IPS-18a (cell line): ENCODE results near the gene GPRC5A.

Source experiments
- H3K27ac ChIP-seq: one replicate; pipeline ENCODE4 v1.5.1; 2013; ENCODE audit warnings: low read length
- H3K27me3 ChIP-seq: one replicate; pipeline ENCODE4 v1.6.1; 2013; ENCODE audit warnings: mild to moderate bottlenecking, low read length; ENCODE audit not compliant: control insufficient read depth, insufficient read depth
- H3K36me3 ChIP-seq: one replicate; pipeline ENCODE4 v1.6.1; 2013; ENCODE audit warnings: low read depth, low read length; ENCODE audit not compliant: control insufficient read depth
- H3K4me1 ChIP-seq: one replicate; pipeline ENCODE4 v1.6.1; 2013; ENCODE audit warnings: low read depth, low read length; ENCODE audit not compliant: control insufficient read depth
- H3K4me3 ChIP-seq: one replicate; pipeline ENCODE4 v1.5.1; 2013; ENCODE audit warnings: low read length
- H3K9ac ChIP-seq: one replicate; pipeline ENCODE4 v1.6.1; 2013; ENCODE audit warnings: mild to moderate bottlenecking, low read length, moderate library complexity
- H3K9me3 ChIP-seq: one replicate; pipeline ENCODE4 v1.6.1; 2013; ENCODE audit warnings: low read depth, low read length; ENCODE audit not compliant: control insufficient read depth

The GPRC5A gene

DNA sequence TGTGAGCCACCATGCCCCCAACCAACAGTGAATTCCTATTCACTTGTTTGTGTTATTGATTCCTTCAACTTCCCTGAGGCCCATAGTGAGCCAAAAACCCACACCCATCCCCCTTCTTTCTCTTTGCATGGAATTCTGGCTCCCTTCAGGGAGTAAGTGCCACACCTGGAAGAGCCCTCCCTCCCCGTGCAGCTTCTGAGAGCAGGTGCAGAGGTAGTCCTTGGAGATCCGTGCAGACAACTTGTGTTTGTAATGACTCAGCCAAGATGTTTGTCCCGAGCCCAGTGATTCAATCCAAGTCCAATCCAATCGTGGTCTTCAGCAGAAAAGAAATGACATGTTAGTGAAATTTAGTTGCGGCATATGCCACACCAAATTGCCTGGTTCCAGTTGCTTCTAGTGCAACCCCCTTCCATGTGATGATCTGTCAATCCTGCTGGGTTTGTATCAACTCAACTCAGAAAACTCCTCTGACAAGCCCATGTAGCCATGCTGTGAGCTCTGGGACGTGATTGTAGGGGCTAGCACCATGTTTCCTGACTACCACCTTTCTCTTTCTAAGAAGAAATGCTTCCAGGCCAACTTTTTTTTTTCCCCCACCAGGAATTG lies 27.5 kb downstream of the GPRC5A start:
- H3K4me1 ChIP-seq = peaks cover 5% of the 10 kb centered on the region
- H3K36me3 ChIP-seq = no peaks in the 10 kb centered on the region
- H3K4me3 ChIP-seq = no peak overlapping the region
- H3K27ac ChIP-seq = no peak overlapping the region
- no peaks in the 10 kb centered on the region for H3K27me3 ChIP-seq
- no peak overlapping the region for H3K9ac ChIP-seq
- H3K9me3 ChIP-seq = no peaks in the 10 kb centered on the region

DNA sequence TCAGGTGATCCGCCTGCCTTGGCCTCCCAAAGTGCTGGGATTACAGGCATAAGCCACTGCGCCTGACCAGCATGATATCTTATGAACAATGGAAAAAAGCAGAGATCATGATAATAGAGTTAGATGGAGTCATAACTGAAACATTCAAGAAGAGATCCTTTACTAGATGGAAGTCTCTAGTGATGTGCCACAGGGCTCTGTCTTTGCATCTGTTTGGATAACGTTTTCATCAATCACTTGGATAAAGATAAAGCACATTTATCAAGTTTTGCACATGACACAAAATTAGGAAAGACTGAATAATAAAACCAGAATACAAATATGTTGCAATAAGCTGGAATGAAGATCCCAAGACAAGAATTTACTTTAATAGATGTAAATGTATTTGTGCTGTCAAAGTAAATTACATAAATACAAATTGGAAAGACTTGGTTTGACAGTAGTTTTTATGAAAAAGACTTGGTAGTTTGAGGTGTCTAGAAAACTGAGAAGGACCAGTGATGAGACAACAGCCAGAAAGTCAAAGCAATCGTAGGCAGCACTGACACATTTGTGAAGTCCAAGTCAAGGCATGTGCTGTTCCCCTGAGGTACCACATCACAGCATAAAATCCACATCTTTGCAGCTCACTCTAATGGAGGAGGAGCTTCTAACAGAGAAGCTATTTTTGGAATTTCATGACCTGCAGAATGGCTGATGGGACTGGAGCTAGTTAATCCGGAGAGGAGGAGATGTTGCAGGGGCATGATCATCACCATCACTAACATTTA lies 28.5 kb downstream of the GPRC5A start:
- Histone ChIP-seq H3K27me3 (no peaks in the 10 kb centered on the region), H3K4me1 (peaks cover 5% of the 10 kb centered on the region), H3K4me3 (no peak overlapping the region), H3K27ac (no peak overlapping the region), H3K36me3 (no peaks in the 10 kb centered on the region), H3K9ac (no peak overlapping the region), H3K9me3 (no peaks in the 10 kb centered on the region)

DNA sequence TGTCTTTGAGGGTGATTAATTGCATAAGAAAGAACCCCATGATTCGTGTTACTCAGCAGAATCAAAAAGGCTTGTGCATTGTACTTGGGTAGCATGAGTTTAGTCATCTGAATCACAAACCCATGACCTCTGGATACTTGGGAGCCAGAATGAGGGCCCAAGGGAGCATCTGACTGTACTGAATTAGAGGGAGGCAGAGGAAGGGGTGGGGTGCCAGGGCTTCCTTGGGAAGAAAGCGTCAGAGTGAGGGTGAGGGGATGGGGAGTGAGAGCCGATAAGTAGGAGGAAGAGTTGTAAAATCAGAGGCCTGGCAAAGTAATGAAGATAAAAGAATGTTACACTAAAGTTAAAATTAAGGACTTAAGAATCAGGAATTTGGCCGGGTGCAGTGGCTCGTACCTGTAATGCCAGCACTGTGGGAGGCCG lies 30.8 kb downstream of the GPRC5A start:
- H3K4me1 ChIP-seq = no peaks in the 10 kb centered on the region

DNA sequence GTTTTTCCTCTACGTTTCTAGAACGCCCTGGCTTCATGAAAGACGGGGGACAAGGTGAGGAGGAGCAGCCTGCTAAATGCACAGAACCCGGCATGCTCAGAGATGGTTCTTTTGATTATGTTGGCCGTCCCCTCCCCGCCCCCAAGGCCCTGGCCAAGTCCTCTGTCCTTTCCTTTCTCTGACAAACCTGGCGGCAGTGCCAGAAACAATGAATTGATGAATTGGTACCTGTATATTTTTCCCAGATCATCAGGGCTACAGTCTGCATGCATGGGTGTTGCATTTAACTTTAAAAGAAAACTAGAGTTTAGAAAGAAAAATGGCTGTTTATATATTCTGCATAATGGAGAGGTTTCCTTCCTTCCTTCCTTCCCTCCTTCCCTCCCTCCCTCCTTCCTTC lies 31.6 kb downstream of the GPRC5A start:
- Histone ChIP-seq H3K4me3 (no peak overlapping the region), H3K36me3 (no peaks in the 10 kb centered on the region), H3K9me3 (no peaks in the 10 kb centered on the region), H3K4me1 (no peaks in the 10 kb centered on the region), H3K9ac (no peak overlapping the region), H3K27ac (no peak overlapping the region), H3K27me3 (no peaks in the 10 kb centered on the region)

More for the DNA sequence above, 30.8 kb downstream of the GPRC5A start:
- H3K9me3 ChIP-seq = no peaks in the 10 kb centered on the region
- H3K27me3 ChIP-seq = no peaks in the 10 kb centered on the region
- no peak overlapping the region for H3K9ac ChIP-seq
- H3K36me3 ChIP-seq = no peaks in the 10 kb centered on the region
- no peak overlapping the region for H3K4me3 ChIP-seq
- no peak overlapping the region for H3K27ac ChIP-seq

DNA sequence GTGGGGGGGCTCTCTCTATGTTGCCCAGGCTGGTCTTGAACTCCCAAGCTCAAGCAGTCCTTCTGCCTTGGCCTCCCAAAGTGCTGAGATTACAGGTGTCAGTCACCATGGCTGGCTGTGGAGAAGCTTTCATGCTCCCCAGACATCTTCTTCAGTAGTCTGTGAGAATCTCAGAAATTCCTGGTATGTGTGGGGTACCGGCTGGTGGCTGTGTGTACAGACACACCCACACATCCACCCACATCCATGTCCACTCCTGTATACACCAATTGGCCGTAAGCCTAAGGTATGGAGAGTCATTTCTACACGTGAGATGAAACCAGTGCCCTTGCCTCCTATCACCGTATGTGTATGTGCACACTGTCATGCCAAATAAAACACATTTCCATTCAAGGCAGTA lies 32.8 kb downstream of the GPRC5A start:
- H3K4me1 ChIP-seq = no peaks in the 10 kb centered on the region
- H3K27ac ChIP-seq = no peak overlapping the region
- H3K9ac ChIP-seq = no peak overlapping the region
- H3K4me3 ChIP-seq = no peak overlapping the region
- H3K27me3 ChIP-seq = no peaks in the 10 kb centered on the region
- H3K9me3 ChIP-seq = no peaks in the 10 kb centered on the region
- no peaks in the 10 kb centered on the region for H3K36me3 ChIP-seq

DNA sequence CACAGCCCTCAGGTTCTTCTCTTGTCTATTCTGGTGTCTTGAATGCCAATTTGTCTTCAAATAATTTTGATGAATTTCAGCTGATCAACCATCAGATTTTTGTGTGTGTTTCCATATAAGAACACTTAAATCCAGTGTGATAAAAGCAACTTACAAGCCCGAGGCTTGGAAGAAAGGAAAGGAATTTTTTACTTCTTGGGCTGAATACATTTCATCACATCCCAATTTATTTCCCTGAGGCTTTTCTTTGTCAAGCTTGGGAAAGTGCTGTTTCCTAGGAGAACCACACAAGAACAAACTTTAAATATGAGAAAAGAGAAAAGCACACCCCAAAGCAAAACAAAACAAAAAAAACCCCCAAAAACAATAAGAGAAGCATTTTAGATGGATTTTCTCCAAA lies 34.0 kb downstream of the GPRC5A start:
- Histone ChIP-seq H3K9me3 (no peaks in the 10 kb centered on the region), H3K27me3 (no peaks in the 10 kb centered on the region), H3K36me3 (no peaks in the 10 kb centered on the region), H3K9ac (no peak overlapping the region), H3K4me3 (no peak overlapping the region), H3K27ac (no peak overlapping the region), H3K4me1 (no peaks in the 10 kb centered on the region)

DNA sequence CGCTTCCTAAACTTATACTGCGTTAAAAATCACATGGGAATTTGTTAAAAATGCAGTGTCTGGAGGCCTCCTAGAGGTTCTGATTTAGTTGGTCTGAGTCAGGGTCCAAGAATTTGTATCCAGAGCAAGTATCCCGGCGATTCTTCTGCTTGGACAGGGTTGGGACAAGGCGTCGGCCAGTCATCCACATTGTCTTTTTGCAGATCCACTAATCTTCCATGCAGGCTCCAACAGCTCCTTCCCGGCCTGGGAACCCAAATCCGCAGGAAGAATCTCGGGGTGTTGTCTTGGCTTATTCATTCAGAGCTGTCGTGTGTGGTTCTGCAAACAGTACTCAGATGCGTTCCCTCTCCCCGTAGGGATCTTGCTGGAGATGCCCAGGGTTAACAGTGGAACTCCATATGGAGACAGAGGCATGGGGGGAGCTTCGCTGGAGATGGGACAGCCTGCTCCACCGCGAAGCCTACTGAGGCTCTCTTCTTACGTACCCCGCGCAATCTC lies 35.3 kb downstream of the GPRC5A start:
- H3K27ac ChIP-seq = no peak overlapping the region
- no peaks in the 10 kb centered on the region for H3K36me3 ChIP-seq
- no peak overlapping the region for H3K9ac ChIP-seq
- no peaks in the 10 kb centered on the region for H3K9me3 ChIP-seq
- H3K4me3 ChIP-seq = no peak overlapping the region
- no peaks in the 10 kb centered on the region for H3K27me3 ChIP-seq
- no peaks in the 10 kb centered on the region for H3K4me1 ChIP-seq

DNA sequence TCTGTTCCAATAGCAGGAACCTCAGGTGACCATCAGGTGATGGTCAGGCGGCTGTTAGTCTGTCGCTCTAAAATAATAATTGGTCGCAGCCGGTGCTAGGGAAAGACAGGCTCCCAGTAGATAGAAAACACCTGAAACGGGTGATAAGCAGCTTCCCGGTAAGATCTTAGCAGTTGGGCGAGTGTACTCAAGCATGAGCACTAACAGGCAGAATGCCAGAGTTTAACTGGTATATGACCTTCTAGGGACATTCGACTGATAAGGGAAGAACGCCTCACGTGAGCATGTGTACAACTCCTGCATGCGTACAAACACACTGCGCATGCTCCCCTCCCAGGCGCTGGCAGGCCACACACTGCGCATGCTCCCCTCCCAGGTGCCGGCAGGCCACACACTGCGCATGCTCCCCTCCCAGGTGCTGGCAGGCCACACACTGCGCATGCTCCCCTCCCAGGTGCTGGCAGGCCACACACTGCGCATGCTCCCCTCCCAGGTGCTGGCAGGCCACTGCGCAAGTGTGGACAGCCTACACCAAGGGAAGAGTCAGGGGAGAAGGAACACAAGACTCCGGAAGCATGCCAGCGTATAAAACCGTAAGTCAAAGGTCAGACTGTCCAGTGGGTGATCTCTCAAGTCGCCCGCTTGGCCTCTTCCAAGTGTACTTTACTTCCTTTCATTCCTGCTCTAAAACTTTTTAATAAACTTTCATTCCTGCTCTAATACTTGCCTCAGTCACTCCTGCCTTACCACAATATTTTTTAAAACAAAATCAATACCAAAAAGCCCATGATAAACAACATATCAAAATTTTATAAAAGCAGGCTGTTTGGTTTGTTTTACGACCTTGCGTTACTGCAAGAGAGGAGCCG lies 36.1 kb downstream of the GPRC5A start:
- no peaks in the 10 kb centered on the region for H3K36me3 ChIP-seq
- no peak overlapping the region for H3K9ac ChIP-seq
- no peaks in the 10 kb centered on the region for H3K27me3 ChIP-seq
- H3K27ac ChIP-seq = no peak overlapping the region
- no peaks in the 10 kb centered on the region for H3K4me1 ChIP-seq
- H3K9me3 ChIP-seq = no peaks in the 10 kb centered on the region
- H3K4me3 ChIP-seq = peak overlapping the region; percentile 27

DNA sequence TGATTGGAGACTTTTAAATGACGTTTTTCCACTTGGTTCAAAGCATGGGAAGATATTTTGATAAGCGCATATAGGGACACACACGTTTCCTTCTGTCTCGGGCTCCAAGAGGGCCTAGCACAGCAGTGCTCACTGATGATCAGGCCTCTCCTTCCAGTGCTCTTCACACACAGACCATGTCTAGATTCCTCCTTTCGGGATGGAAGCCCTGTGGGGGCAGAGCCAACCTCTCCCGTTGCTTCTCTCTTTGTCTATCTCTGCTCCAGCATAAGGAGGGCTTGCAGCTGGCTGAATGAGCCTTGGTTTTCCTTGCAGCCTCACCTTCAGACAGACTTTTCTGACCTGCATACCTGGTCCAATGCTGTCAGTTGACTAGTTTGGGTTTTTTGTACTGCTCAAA lies 38.3 kb downstream of the GPRC5A start:
- Histone ChIP-seq H3K9ac (no peak overlapping the region), H3K27ac (no peak overlapping the region), H3K36me3 (no peaks in the 10 kb centered on the region), H3K9me3 (no peaks in the 10 kb centered on the region), H3K27me3 (no peaks in the 10 kb centered on the region), H3K4me3 (no peak overlapping the region), H3K4me1 (no peaks in the 10 kb centered on the region)

DNA sequence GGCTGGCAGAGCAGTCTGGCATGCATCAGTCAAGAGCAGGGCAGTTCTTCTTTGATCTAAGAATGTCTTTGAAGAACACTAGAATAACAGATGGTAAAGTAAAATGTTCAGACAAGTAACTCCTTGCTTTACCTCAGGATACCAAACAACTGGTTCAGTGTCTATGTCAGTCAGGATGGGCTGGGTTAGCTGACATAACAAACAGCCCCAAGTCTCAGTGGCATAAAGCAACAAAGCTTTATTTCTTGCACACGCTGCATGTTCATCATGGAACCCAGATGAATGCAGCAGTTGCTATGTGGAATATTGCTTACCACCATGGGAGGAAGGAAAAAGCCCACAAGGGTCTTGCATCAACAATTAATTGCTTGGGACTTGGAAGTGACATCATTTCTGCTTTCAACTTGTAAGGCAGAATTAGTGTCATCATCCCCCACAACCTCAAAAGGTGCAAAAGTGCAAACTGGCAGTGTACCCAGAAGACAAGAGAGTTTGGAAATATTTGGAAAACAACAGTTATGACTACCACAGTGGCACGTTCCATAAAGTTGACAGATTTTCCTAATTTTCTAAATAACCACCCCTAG lies 39.4 kb downstream of the GPRC5A start:
- Histone ChIP-seq H3K27me3 (no peaks in the 10 kb centered on the region), H3K9ac (no peak overlapping the region), H3K27ac (no peak overlapping the region), H3K4me3 (no peak overlapping the region), H3K4me1 (no peaks in the 10 kb centered on the region), H3K36me3 (no peaks in the 10 kb centered on the region), H3K9me3 (no peaks in the 10 kb centered on the region)

DNA sequence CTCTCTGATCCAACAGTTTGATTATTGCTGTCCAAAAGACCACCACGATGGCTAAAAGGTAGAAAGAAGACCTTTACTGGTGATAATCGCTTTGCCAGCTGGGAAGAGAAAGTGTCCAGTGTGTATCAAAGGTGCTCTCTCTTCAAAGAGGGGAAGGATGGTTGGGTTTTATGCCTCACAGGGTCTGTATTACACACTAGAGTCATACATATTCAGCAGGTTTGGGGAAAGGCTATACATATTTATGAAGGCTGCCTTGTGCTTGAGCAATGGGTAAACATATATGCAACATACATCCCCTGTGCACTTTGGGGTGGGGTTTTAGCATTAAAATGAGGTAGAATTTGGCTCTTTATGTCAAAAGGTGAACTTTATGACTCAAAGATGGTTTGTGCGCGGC lies 42.4 kb downstream of the GPRC5A start:
- no peaks in the 10 kb centered on the region for H3K27me3 ChIP-seq
- no peaks in the 10 kb centered on the region for H3K36me3 ChIP-seq
- no peak overlapping the region for H3K27ac ChIP-seq
- H3K9ac ChIP-seq = no peak overlapping the region
- no peaks in the 10 kb centered on the region for H3K4me1 ChIP-seq
- H3K4me3 ChIP-seq = no peak overlapping the region
- no peaks in the 10 kb centered on the region for H3K9me3 ChIP-seq
